ENCODE results near the gene UIMC1.

The UIMC1 gene

DNA sequence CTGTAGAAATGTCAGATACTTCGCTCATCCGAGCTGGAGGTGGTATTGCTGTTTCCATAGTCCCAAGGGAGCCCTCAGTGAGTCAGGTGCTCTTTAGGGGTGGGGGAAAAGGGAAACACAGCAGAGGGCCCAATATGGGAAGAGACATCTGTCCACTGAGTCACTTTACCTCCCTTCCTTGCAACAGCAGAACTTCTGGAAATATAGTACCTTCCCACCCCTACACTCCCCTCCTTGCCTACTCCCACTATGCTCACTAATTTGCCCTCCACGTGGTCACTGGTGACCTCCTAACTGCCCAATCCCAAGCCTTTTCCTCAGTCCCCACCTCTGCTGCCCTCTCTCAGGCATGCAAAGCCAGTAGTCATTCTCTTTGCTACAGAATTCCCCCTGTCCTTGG, 109.3 kb downstream of the UIMC1 start:
- Mint-ChIP-seq H3K4me1 (peaks cover 40% of the 10 kb centered on the region), H3K9me3 (no peaks in the 10 kb centered on the region), H3K4me3 (no peak overlapping the region), H3K27ac (no peak overlapping the region), H3K27me3 (peaks cover 7% of the 10 kb centered on the region), H3K36me3 (ENCODE audit: low read depth) (peaks cover 15% of the 10 kb centered on the region)
- ATAC-seq (no peak), DNase-seq (no peak)

DNA sequence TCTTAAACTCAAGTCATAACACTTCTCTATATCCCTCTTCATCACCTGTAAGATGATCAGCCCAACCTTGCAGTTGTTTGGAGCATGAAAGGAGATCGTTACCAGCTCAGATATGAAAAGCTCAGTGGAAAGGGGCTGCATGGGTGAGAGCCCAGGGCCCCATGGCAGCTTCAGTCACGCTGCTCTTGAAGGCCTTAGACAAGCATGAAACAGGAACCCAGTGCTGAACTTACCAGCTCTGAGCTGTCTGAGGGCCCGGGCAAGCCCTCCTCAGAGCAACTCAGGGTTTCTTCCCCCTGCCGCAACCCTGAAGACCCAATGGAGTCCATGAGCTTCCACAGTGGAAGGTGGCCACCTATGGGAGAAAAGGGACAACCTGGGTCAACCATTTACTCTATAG, 110.7 kb downstream of the UIMC1 start:
- Mint-ChIP-seq H3K4me3 (no peak overlapping the region), H3K27ac (no peak overlapping the region), H3K9me3 (no peaks in the 10 kb centered on the region), H3K27me3 (peaks cover 10% of the 10 kb centered on the region), H3K36me3 (ENCODE audit: low read depth) (peaks cover 4% of the 10 kb centered on the region), H3K4me1 (peaks cover 25% of the 10 kb centered on the region)
- ATAC-seq (no peak), DNase-seq (no peak)

DNA sequence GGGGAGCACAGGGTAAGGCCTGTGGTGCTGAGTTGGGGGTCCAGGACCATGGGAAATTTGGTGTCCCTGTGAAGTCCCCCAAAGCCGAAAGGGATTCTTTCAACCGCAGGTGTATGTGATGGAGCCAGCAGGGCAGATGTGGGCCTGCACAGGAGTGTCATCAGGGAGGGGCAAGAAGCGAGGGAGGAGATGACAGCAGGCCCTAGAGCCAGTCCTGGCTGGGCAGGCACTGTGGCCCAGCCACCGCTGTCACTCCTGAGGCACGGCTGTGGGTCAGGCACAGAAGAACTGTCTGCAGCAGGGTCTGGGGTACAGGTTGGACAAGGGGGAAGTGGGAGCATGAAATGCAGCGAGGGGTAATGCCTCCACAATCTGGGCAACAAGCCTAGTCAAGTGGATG, 112.3 kb downstream of the UIMC1 start:
- DNase-seq (no peak), ATAC-seq (no peak)
- H3K36me3 Mint-ChIP-seq (ENCODE audit: low read depth) = no peaks in the 10 kb centered on the region
- H3K27me3 Mint-ChIP-seq = peaks cover 15% of the 10 kb centered on the region
- H3K9me3 Mint-ChIP-seq = no peaks in the 10 kb centered on the region
- peaks cover 13% of the 10 kb centered on the region for H3K4me1 Mint-ChIP-seq
- H3K4me3 Mint-ChIP-seq = no peak overlapping the region
- H3K27ac Mint-ChIP-seq = no peak overlapping the region

DNA sequence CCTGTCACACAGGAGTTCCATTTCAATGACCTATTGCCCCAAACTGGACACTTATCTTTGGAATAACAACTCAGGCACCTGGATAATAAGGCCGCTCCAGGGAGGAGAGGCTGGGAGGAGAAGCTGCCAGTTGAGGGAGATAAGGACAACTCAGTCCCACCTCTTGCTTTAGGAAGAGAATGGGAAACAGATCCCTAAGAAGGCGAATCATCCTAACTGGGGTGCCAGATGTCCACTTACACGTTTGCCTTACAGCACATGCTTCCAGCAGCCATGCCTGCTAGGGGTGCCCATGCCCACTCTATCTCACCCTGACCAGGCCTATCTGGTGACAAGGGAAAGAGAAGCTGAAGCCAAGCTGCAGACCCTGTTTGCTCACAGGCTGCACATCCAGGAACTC, 113.9 kb downstream of the UIMC1 start:
- peaks cover 13% of the 10 kb centered on the region for H3K27me3 Mint-ChIP-seq
- H3K36me3 Mint-ChIP-seq (ENCODE audit: low read depth) = no peaks in the 10 kb centered on the region
- no peaks in the 10 kb centered on the region for H3K9me3 Mint-ChIP-seq
- H3K27ac Mint-ChIP-seq = no peak overlapping the region
- no peak overlapping the region for H3K4me3 Mint-ChIP-seq
- ATAC-seq = no peak
- no peak for DNase-seq
- peaks cover 5% of the 10 kb centered on the region for H3K4me1 Mint-ChIP-seq

DNA sequence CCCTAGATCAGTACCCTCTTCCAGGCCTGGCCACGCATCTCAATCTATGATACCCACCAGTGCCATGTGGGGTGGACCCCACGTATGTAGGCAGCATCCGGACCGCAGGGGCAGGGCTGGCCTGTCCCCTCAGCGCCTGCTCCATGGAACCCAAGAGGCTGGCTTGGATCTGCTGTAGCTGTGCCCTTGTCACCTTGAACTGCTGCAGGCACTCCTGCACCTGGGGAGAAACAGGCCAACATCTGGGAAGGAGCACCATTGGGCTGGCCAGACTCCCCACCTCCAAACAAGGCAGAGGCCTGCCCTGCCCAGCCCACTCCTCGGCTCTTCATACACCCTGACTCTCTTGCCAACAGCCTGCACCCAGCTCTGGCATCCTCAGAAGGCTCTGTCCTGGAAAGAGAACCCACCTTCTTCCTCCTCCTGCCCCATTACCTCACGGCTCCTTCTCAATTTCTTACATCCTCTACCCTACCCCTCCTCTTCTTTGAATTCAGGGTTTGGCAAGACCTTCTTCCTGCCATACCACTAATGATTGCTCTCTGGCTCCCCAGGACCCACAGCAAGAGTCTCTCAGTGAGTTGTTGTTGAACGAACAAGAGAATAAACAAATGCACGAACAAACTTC, 115.1 kb downstream of the UIMC1 start:
- Mint-ChIP-seq H3K27me3 (peaks cover 13% of the 10 kb centered on the region), H3K27ac (no peak overlapping the region), H3K9me3 (no peaks in the 10 kb centered on the region), H3K4me1 (no peaks in the 10 kb centered on the region), H3K36me3 (ENCODE audit: low read depth) (no peaks in the 10 kb centered on the region), H3K4me3 (no peak overlapping the region)
- no peak for ATAC-seq
- DNase-seq = no peak

DNA sequence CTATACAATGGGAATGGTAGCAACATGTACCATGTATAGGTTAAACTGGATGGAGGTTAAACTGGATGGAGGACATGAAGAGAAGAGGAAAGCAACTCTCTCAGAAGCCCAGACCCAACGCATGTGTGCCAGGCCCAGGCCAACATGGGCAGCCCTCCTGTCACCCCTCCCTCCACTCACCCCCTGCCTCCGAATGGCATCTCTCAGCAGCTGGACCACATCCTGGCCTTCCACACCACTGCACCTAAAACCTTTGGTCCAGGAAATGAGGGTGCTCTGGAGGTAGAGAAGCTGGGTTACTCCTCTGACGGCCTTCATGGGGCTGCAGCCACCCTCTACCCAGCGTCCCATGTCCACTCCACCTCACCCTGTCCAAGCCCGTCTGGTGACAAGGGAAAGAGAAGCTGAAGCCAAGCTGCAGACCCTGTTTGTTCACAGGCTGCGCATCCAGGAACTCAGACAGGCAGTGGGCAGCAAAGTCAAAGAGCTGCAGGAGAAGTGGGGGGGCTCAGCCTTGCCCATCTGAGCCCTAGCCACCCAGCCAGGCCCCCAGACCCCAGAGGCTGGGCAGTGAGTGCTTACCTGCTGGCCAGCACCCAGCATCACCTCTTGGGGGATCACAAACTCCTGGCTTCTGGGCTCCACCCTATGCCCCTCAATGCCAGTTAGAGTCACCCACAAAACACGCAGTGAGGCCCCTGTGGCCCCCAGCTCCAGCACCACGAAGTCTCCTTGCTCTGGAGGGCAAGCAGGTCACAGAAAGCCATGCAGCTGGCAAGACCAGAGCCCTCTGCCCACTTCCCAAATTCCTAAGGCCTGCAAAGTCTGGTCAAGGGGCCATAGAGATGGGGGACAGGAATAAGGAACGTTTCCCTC, 115.9 kb downstream of the UIMC1 start:
- no peak overlapping the region for H3K27ac Mint-ChIP-seq
- H3K4me1 Mint-ChIP-seq = no peaks in the 10 kb centered on the region
- DNase-seq (no peak), ATAC-seq (no peak)
- no peaks in the 10 kb centered on the region for H3K36me3 Mint-ChIP-seq (ENCODE audit: low read depth)
- H3K9me3 Mint-ChIP-seq = no peaks in the 10 kb centered on the region
- peaks cover 13% of the 10 kb centered on the region for H3K27me3 Mint-ChIP-seq
- H3K4me3 Mint-ChIP-seq = no peak overlapping the region

DNA sequence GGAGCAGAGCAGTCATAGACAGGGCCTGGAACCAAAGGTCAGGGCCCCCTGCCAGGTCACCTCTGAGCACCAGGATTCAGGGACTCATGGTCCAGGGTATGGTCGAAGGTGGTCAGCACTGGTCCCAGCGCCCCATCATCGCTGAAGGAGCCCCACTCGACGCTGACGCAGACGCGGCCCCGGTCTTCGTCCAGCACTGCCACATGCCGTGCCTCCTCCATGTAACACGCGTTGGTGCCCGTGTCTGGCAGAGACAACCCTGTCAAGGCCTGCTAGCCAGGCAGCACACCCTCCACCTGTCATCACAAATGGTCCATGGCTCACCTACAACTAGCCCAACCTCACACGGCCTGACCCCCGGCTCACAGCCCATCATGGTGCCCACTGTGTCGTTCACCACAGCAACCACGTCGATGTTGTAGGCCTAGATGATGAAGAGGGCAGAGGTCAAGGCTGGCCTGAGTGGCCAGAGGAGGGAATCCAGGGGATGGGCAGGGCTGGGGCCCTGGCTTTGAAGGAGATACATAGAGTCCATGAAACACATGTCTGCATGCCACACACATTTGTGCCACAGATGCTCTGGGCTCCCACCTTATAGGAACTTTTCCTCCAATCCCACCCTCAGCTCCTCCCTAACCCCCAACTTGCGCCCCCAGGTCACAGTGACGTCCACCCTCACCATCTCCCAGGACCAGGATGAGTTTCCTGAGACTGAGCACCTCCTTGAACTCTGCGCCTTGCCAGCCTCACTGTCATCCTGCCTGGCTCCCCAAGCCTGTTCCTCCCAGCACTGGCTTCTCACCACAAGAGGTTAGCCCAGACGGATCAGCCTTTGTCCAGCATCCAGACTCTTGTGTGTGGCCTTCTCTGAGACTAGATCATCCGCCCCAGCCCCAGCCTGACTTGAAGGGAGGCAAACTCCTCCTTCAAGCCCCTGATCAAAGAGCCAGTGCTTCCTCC, 117.0 kb downstream of the UIMC1 start:
- ATAC-seq (no peak), DNase-seq (no peak)
- peaks cover 13% of the 10 kb centered on the region for H3K27me3 Mint-ChIP-seq
- no peaks in the 10 kb centered on the region for H3K36me3 Mint-ChIP-seq (ENCODE audit: low read depth)
- H3K27ac Mint-ChIP-seq = no peak overlapping the region
- no peak overlapping the region for H3K4me3 Mint-ChIP-seq
- H3K9me3 Mint-ChIP-seq = no peaks in the 10 kb centered on the region
- no peaks in the 10 kb centered on the region for H3K4me1 Mint-ChIP-seq

DNA sequence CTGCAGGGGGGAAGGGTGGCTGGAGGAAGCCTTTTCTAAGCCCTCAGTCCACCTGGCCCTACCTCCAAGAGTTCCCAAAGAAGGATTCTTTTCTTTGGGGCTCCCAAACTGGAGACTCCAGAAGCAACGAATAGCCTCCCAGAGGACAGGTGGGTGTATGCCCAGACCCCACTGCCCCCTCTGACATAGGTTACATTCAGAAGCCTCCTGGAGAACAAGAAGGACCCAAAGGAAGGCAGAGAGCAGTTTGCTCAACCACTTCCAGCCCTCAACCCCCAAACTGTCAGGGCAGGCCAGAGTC, 117.8 kb downstream of the UIMC1 start:
- Mint-ChIP-seq H3K4me3 (no peak overlapping the region), H3K4me1 (no peaks in the 10 kb centered on the region), H3K9me3 (no peaks in the 10 kb centered on the region), H3K36me3 (ENCODE audit: low read depth) (no peaks in the 10 kb centered on the region), H3K27ac (no peak overlapping the region), H3K27me3 (peaks cover 13% of the 10 kb centered on the region)
- no peak for ATAC-seq
- DNase-seq = no peak

DNA sequence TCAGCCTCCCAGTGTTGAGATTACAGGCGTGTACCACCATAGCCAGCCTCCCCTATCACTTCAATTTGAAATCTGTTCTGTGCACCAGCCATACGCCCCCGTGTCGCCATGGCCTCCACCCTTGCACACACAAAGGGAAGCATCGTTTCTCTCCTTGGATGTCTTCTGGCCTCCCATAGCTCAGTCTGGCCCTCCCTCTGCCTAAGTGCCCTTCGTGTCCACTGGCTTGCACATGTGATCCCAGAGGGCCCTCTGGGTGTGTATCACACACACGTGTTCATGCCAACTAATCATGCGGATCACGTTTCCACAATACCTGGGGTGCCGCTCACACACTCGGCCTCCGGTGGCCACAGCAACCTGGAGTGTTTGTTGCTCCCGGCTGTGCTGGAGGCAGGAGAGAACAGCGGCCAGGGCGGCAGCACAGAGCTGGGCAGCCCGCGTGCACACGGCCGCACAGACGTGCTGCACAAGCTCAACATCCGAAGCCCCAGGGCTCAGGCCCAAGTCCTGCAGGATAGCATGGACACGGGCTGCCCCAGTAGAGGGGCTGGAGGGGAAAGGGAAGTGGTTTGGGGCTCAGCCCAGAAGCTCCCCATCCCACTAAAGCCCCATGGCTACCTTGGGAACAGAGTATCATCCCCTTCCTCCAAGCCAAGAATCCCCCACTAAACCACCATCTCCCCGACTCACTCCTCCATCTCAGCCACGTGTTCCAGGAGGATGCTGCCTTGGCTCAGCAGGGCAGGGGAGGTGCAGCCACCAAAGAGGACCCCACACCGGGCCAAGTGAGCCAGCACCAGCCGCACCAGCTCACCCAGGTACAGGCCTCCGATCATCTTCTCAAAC, 118.3 kb downstream of the UIMC1 start:
- Mint-ChIP-seq H3K36me3 (ENCODE audit: low read depth) (no peaks in the 10 kb centered on the region), H3K27me3 (peaks cover 11% of the 10 kb centered on the region), H3K27ac (peak overlapping the region; percentile 22), H3K4me1 (no peaks in the 10 kb centered on the region), H3K4me3 (no peak overlapping the region), H3K9me3 (no peaks in the 10 kb centered on the region)
- ATAC-seq = no peak
- DNase-seq = no peak

DNA sequence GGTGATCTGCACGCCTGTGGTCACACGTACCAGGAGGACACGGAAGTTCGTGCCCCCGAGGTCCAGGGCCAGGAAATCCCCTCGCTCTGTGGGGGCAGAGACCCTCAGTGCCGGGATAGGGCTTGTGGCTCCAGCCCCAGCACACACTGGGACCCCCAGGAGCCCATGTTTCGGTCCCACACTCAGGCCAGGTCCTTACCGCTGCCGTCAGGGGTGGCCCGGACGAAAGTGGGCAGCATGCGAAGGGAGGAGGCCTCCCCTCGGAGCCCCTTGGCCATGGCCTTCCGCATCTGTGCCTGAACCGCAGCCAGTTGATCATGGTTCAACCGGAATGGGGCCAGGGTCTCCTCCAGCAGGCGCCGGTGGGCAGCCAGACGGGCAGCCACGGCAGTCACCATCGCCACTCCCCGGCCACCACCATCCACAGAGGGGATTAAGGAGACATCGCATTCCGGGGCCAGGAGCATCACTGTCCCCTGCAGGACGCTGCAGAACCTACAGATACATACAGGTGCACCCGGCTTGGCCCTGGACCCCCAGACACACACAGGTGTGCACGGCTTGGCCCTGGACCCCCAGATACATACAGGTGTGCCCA, 119.2 kb downstream of the UIMC1 start:
- Mint-ChIP-seq H3K4me1 (no peaks in the 10 kb centered on the region), H3K4me3 (no peak overlapping the region), H3K27me3 (peaks cover 10% of the 10 kb centered on the region), H3K36me3 (ENCODE audit: low read depth) (no peaks in the 10 kb centered on the region), H3K27ac (no peak overlapping the region), H3K9me3 (no peaks in the 10 kb centered on the region)
- DNase-seq = no peak
- no peak for ATAC-seq

DNA sequence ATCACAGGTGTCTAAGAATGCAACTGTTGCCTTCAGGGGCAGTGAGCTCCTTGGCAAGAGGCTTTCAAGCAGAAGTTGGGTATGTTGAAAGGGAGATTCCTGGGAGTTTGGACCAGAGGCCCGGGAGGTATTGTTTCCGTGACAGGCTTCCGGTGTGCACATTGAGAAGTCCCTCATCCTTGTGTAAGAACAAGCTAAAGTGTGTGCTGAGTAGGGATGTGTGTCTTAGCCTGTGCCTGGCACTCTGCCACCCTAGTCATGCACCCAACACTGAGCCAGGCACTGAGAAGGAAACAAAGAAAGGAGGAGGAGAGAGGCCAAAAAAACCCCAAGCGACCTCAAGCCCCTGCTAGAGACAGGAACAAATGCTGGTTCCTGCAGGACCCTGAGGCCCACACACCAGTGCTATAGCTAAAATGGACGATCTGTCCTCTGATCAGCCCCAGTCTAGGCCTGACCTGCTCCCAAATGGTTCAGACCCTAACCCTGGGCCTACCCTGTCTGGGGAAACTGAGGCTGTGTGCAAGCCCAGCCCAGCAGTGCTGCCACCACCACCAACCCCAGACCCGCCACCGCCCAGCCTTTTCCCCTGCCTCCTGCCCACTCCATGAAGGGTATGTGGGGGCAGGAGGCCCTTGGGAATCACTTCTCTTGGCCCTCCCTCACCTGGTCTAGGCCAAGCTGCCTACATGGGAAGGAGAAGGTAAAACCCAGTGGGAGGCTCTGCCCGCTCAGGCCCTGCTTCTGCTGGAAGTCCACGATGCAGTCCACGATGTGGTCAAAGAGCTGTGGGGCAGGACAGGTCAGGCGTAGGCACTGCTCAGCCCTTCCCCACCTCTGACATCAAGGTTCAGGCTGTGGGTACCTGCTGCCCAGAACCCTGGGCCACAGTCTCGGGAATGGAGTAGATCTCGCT, 120.0 kb downstream of the UIMC1 start:
- Mint-ChIP-seq H3K36me3 (ENCODE audit: low read depth) (no peaks in the 10 kb centered on the region), H3K27me3 (peaks cover 9% of the 10 kb centered on the region), H3K4me1 (no peaks in the 10 kb centered on the region), H3K4me3 (no peak overlapping the region), H3K27ac (no peak overlapping the region), H3K9me3 (no peaks in the 10 kb centered on the region)
- ATAC-seq (no peak), DNase-seq (no peak)

DNA sequence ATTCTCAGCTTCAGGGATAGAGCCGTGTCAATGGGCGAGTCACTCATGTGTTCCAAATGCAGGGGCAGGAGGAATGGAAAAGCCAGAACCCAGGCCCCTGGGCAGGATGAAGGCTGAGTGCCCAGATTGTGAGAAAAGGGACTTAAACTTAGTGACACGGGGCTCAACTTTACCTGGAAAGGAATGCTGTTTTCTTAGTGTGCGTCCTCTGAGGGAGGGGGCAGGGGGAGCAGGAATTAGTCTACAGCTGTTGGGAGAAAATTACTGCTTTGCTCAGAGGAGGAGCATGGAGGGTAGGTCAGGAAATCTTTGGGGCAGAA, 122.0 kb downstream of the UIMC1 start:
- no peak overlapping the region for H3K4me3 Mint-ChIP-seq
- peaks cover 2% of the 10 kb centered on the region for H3K27me3 Mint-ChIP-seq
- no peak for ATAC-seq
- H3K27ac Mint-ChIP-seq = no peak overlapping the region
- DNase-seq = no peak
- no peaks in the 10 kb centered on the region for H3K36me3 Mint-ChIP-seq (ENCODE audit: low read depth)
- no peaks in the 10 kb centered on the region for H3K9me3 Mint-ChIP-seq
- no peaks in the 10 kb centered on the region for H3K4me1 Mint-ChIP-seq
